Endodermal cell (in vitro differentiated cells): ENCODE data around the gene HACE1. TPM values are rescaled to one million over a fixed set of nuclear protein-coding genes. Genes with fewer than 3 reads are reported as not detected.

Experiments used
- DNase-seq: peaks from one replicate; pipeline ENCODE4 v3.0.0-alpha.2; 2017
- H3K27ac ChIP-seq: 2 replicates; pipeline ENCODE4 v1.5.1; 2013; ENCODE audit warnings: mild to moderate bottlenecking, low read depth, low read length, moderate library complexity
- H3K27me3 ChIP-seq: 2 replicates; pipeline ENCODE4 v1.6.1; 2013; ENCODE audit warnings: mild to moderate bottlenecking, low read length, moderate library complexity; ENCODE audit not compliant: insufficient read depth, control insufficient read depth, poor library complexity, severe bottlenecking
- H3K36me3 ChIP-seq: 2 replicates; pipeline ENCODE4 v1.7.0; 2013; ENCODE audit warnings: mild to moderate bottlenecking, low read length, moderate library complexity; ENCODE audit not compliant: control insufficient read depth, insufficient read depth
- H3K4me1 ChIP-seq: one replicate; pipeline ENCODE4 v1.7.0; 2013; ENCODE audit warnings: low read length; ENCODE audit not compliant: control insufficient read depth, insufficient read depth
- H3K4me3 ChIP-seq: 2 replicates; pipeline ENCODE4 v1.5.1; 2013; ENCODE audit warnings: mild to moderate bottlenecking, low read length, moderate library complexity
- H3K9ac ChIP-seq: 2 replicates; pipeline ENCODE4 v1.6.1; 2013; ENCODE audit warnings: mild to moderate bottlenecking, low read length, moderate library complexity; ENCODE audit not compliant: poor library complexity, severe bottlenecking; ENCODE audit errors: extremely low read depth
- H3K9me3 ChIP-seq: 2 replicates; pipeline ENCODE4 v1.6.1; 2013; ENCODE audit warnings: mild to moderate bottlenecking, low read length, moderate library complexity; ENCODE audit not compliant: control insufficient read depth
- H3K27ac Mint-ChIP-seq: 2 replicates; pipeline ENCODE4 v1.8.0; 2020; ENCODE audit warnings: mixed read lengths
- H3K27me3 Mint-ChIP-seq: 2 replicates; pipeline ENCODE4 v1.8.0; 2021; ENCODE audit warnings: mild to moderate bottlenecking, mixed read lengths; ENCODE audit not compliant: insufficient read depth
- H3K36me3 Mint-ChIP-seq: 2 replicates; pipeline ENCODE4 v1.8.0; 2020; ENCODE audit warnings: low read depth, mixed read lengths
- H3K4me1 Mint-ChIP-seq: 2 replicates; pipeline ENCODE4 v1.8.0; 2020; ENCODE audit warnings: mixed read lengths
- H3K4me3 Mint-ChIP-seq: 2 replicates; pipeline ENCODE4 v1.8.0; 2020; ENCODE audit warnings: mild to moderate bottlenecking, moderate library complexity, mixed read lengths
- H3K9me3 Mint-ChIP-seq: 2 replicates; pipeline ENCODE4 v1.8.0; 2020; ENCODE audit warnings: mild to moderate bottlenecking, mixed read lengths
- CTCF ChIP-seq: fragments of 200-600 bp; sonication (generic); conservative IDR thresholded peaks from 2 replicates; pipeline ENCODE4 v1.5.0; 2021; ENCODE audit warnings: antibody characterized with exemption, mild to moderate bottlenecking
- WGBS, 2 experiments: methylation state at CpG; one replicate each; pipeline versions ENCODE4 v1.1.5 to v1.1.7; 2013; ENCODE audit warnings: missing lambda C conversion rate in 2 of 2, mixed read lengths in 1 of 2; ENCODE audit not compliant: insufficient coverage in 1 of 2, insufficient read length in 1 of 2; 5-methylcytosine and 5-hydroxymethylcytosine counted together
- total RNA-seq, 2 donors: library from RNA; stranded (reverse); fragmentation: NEBNext Ultra II Directional in 1 of 2; extraction: Animal tissue kit (Norgen Biotek cat#: 25700) in 1 of 2; gene quantifications; 2 replicates in 1 of 2; 3 replicates in 1 of 2; pipeline ENCODE4 v1.2.1, GENCODE V29; 2021

The HACE1 gene
- total RNA-seq, 2 donors from 2014 or later: 23.7 to 30.1 TPM

- Histone ChIP-seq H3K36me3 (peaks cover 22% of the 10 kb centered on the region), H3K9ac (no peak overlapping the region), H3K9me3 (no peaks in the 10 kb centered on the region), H3K4me1 (no peaks in the 10 kb centered on the region), H3K4me3 (no peak overlapping the region), H3K27me3 (no peaks in the 10 kb centered on the region), H3K27ac (no peak overlapping the region)
- no peak overlapping the region for H3K27ac Mint-ChIP-seq
- no peaks in the 10 kb centered on the region for H3K4me1 Mint-ChIP-seq
- 97 to 100% methylated on average over 3 to 6 of the region's 6 CpGs for whole genome bisulfite sequencing, 2 experiments
- H3K4me3 Mint-ChIP-seq: no peak overlapping the region
- TF ChIP-seq CTCF: no peak
- no peak for DNase-seq
- no peaks in the 10 kb centered on the region for H3K9me3 Mint-ChIP-seq
- H3K27me3 Mint-ChIP-seq: no peaks in the 10 kb centered on the region
- peaks cover 26% of the 10 kb centered on the region for H3K36me3 Mint-ChIP-seq
These were observed 63.5 kb downstream of the HACE1 start for GRCh38 chr6:104796031-104796785.

- Mint-ChIP-seq H3K27ac (no peak overlapping the region), H3K9me3 (no peaks in the 10 kb centered on the region)
These were observed 64.4 kb downstream of the HACE1 start for GRCh38 chr6:104795363-104795762.

GRCh38 chr6:104789770-104790190, 69.9 kb downstream of the HACE1 start:
- Mint-ChIP-seq H3K36me3 (peaks cover 13% of the 10 kb centered on the region), H3K4me1 (no peaks in the 10 kb centered on the region), H3K27ac (no peak overlapping the region), H3K4me3 (no peak overlapping the region), H3K27me3 (no peaks in the 10 kb centered on the region), H3K9me3 (no peaks in the 10 kb centered on the region)
- no peaks in the 10 kb centered on the region for H3K4me1 ChIP-seq
- no peak overlapping the region for H3K27ac ChIP-seq
- peaks cover 15% of the 10 kb centered on the region for H3K36me3 ChIP-seq
- no peak overlapping the region for H3K4me3 ChIP-seq
- WGBS, 2 experiments: 87 to 100% methylated on average over 1 to 5 of the region's 5 CpGs
- H3K27me3 ChIP-seq: no peaks in the 10 kb centered on the region
- no peak overlapping the region for H3K9ac ChIP-seq
- no peak for DNase-seq
- no peaks in the 10 kb centered on the region for H3K9me3 ChIP-seq
- peak; percentile 61 for TF ChIP-seq CTCF

More at GRCh38 chr6:104795363-104795762, 64.4 kb downstream of the HACE1 start:
- 94 to 100% methylated on average over 2 to 3 of the region's 3 CpGs for WGBS, 2 experiments
- Histone ChIP-seq H3K9me3 (no peaks in the 10 kb centered on the region), H3K4me3 (no peak overlapping the region), H3K36me3 (peaks cover 22% of the 10 kb centered on the region), H3K27ac (no peak overlapping the region), H3K27me3 (no peaks in the 10 kb centered on the region), H3K9ac (no peak overlapping the region), H3K4me1 (no peaks in the 10 kb centered on the region)
- Mint-ChIP-seq H3K36me3 (peaks cover 18% of the 10 kb centered on the region), H3K4me3 (no peak overlapping the region), H3K4me1 (no peaks in the 10 kb centered on the region), H3K27me3 (no peaks in the 10 kb centered on the region)
- TF ChIP-seq CTCF: no peak
- DNase-seq: no peak
